Amniotic epithelial cell (primary cell): Measurements from ENCODE around the gene NEK9.
"Not testable (repeated sequence)": the region's sequence is repeated elsewhere in the genome, so short reads cannot be mapped to it uniquely, and the experiment has no call there.

Experiments used
- DNase-seq: peaks from one replicate; pipeline ENCODE4 v3.0.0-alpha.2; 2010; ENCODE audit warnings: low read depth

The NEK9 gene

GRCh38 chr14:75126679-75127473 is at the start of gene NEK9:
Gene NEK9, minus strand, starts transcription at chr14:75127048. Its CDS starts 127 bp downstream, at chr14:75126921.
- DNase-seq = peak; percentile 85

- peak; percentile 86 for DNase-seq
Measured at GRCh38 chr14:75176142-75176820, 49.4 kb upstream of the NEK9 start, which contains the start of gene TMED10. Gene TMED10, minus strand, starts transcription at chr14:75176612. Its CDS starts 33 bp downstream, at chr14:75176579.

GRCh38 chr14:75175677-75176141 is 48.9 kb upstream of the NEK9 start:
- peak; percentile 14 for DNase-seq

GRCh38 chr14:75174066-75174465 is 47.2 kb upstream of the NEK9 start:
- DNase-seq = no peak

GRCh38 chr14:75170772-75171171 is 43.9 kb upstream of the NEK9 start:
- DNase-seq = peak; percentile 75

GRCh38 chr14:75168586-75169335 is 41.9 kb upstream of the NEK9 start:
- DNase-seq = no peak

GRCh38 chr14:75167325-75167724 is 40.5 kb upstream of the NEK9 start:
- DNase-seq = no peak

- peak; percentile 49 for DNase-seq
Measured at GRCh38 chr14:75165586-75166391, 38.9 kb upstream of the NEK9 start.

GRCh38 chr14:75164809-75165208 is 38.0 kb upstream of the NEK9 start:
- no peak for DNase-seq

- no peak for DNase-seq
Measured at GRCh38 chr14:75163677-75164076, 36.8 kb upstream of the NEK9 start.

- no peak for DNase-seq
Measured at GRCh38 chr14:75162631-75163030, 35.8 kb upstream of the NEK9 start.

GRCh38 chr14:75158843-75159614 is 32.2 kb upstream of the NEK9 start:
- peak; percentile 64 for DNase-seq

GRCh38 chr14:75156901-75157300 is 30.1 kb upstream of the NEK9 start:
- DNase-seq = no peak

GRCh38 chr14:75156111-75156510 is 29.3 kb upstream of the NEK9 start:
- DNase-seq = no peak

GRCh38 chr14:75155169-75155568 is 28.3 kb upstream of the NEK9 start:
- no peak for DNase-seq

- peak; percentile 52 for DNase-seq
Measured at GRCh38 chr14:75153295-75153694, 26.4 kb upstream of the NEK9 start.

- DNase-seq = peak; percentile 29
Measured at GRCh38 chr14:75151851-75152250, 25.0 kb upstream of the NEK9 start.

GRCh38 chr14:75150637-75151036 is 23.8 kb upstream of the NEK9 start:
- DNase-seq = not testable (repeated sequence)

GRCh38 chr14:75150150-75150549 is 23.3 kb upstream of the NEK9 start:
- DNase-seq = peak; percentile 83

GRCh38 chr14:75147423-75148071 is 20.7 kb upstream of the NEK9 start:
- DNase-seq = peak; percentile 99
